ENCODE results near the gene SMIM24. TPM values are rescaled to one million over a fixed set of nuclear protein-coding genes. Genes with fewer than 3 reads are reported as not detected.
"Not testable (repeated sequence)": the region's sequence is repeated elsewhere in the genome, so short reads cannot be mapped to it uniquely, and the experiment has no call there.

The SMIM24 gene
- polyA plus RNA-seq, 4 donors: 270 to 1,947 (median 1,286) TPM

GRCh38 chr19:3433313-3433712 lies 47.0 kb downstream of the SMIM24 start:
- peaks cover 0 to 36% (median 2%) of the 10 kb centered on the region in 3 donors for H3K36me3 ChIP-seq (ENCODE audit: control insufficient read depth in 3 of 3, insufficient read depth in 2 of 3, low read depth in 1 of 3, low read length in 3 of 3)
- H3K9me3 ChIP-seq (ENCODE audit: control insufficient read depth in 2 of 2, insufficient read depth in 1 of 2, low read depth in 1 of 2, low read length in 1 of 2): no peaks in the 10 kb centered on the region
- H3K27ac ChIP-seq (ENCODE audit: low read depth in 1 of 3, low read length in 2 of 3): peak overlapping the region in 1 of 3 donors; percentile 96
- DNase-seq: no peak
- no peaks in the 10 kb centered on the region for H3K27me3 ChIP-seq (ENCODE audit: control insufficient read depth in 3 of 3, insufficient read depth in 3 of 3, low read length in 3 of 3)
- no peak for FAIRE-seq
- 86 to 92% (median 87%) methylated on average over 11 to 12 of the region's 12 CpGs for WGBS, 3 donors
- H3K4me3 ChIP-seq (ENCODE audit: low read depth in 1 of 3, low read length in 3 of 3): no peak overlapping the region
- peaks cover 2 to 5% (median 3%) of the 10 kb centered on the region in 3 donors for H3K4me1 ChIP-seq (ENCODE audit: control insufficient read depth in 3 of 3, insufficient read depth in 2 of 3, low read depth in 1 of 3, low read length in 2 of 3)

GRCh38 chr19:3431760-3432397 lies 48.4 kb downstream of the SMIM24 start:
- no peaks in the 10 kb centered on the region for H3K27me3 ChIP-seq (ENCODE audit: control insufficient read depth in 3 of 3, insufficient read depth in 3 of 3, low read length in 3 of 3)
- FAIRE-seq: no peak
- no peaks in the 10 kb centered on the region for H3K9me3 ChIP-seq (ENCODE audit: control insufficient read depth in 2 of 2, insufficient read depth in 1 of 2, low read depth in 1 of 2, low read length in 1 of 2)
- peaks cover 0 to 36% (median 2%) of the 10 kb centered on the region in 3 donors for H3K36me3 ChIP-seq (ENCODE audit: control insufficient read depth in 3 of 3, insufficient read depth in 2 of 3, low read depth in 1 of 3, low read length in 3 of 3)
- peaks cover 2 to 5% (median 3%) of the 10 kb centered on the region in 3 donors for H3K4me1 ChIP-seq (ENCODE audit: control insufficient read depth in 3 of 3, insufficient read depth in 2 of 3, low read depth in 1 of 3, low read length in 2 of 3)
- H3K27ac ChIP-seq (ENCODE audit: low read depth in 1 of 3, low read length in 2 of 3): peak overlapping the region in 1 of 3 donors; percentile 58
- WGBS, 3 donors: 88 to 89% (median 88%) methylated on average over 18 of the region's 18 CpGs
- no peak for DNase-seq
- no peak overlapping the region for H3K4me3 ChIP-seq (ENCODE audit: low read depth in 1 of 3, low read length in 3 of 3)

- not testable (repeated sequence) for DNase-seq; H3K27me3 ChIP-seq (ENCODE audit: control insufficient read depth in 3 of 3, insufficient read depth in 3 of 3, low read length in 3 of 3); H3K9me3 ChIP-seq (ENCODE audit: control insufficient read depth in 2 of 2, insufficient read depth in 1 of 2, low read depth in 1 of 2, low read length in 1 of 2); H3K4me3 ChIP-seq (ENCODE audit: low read depth in 1 of 3, low read length in 3 of 3); FAIRE-seq; H3K4me1 ChIP-seq (ENCODE audit: control insufficient read depth in 3 of 3, insufficient read depth in 2 of 3, low read depth in 1 of 3, low read length in 2 of 3)
- 75 to 89% (median 86%) methylated on average over 5 of the region's 5 CpGs for WGBS, 3 donors
- Histone ChIP-seq H3K27ac (ENCODE audit: low read depth in 1 of 3, low read length in 2 of 3) (peak overlapping the region in 1 of 3 donors; percentile 47), H3K36me3 (ENCODE audit: control insufficient read depth in 3 of 3, insufficient read depth in 2 of 3, low read depth in 1 of 3, low read length in 3 of 3) (peaks cover 0 to 38% (median 2%) of the 10 kb centered on the region in 3 donors)
Observed at GRCh38 chr19:3430366-3430680, 50.0 kb downstream of the SMIM24 start.

- Histone ChIP-seq H3K4me1 (ENCODE audit: control insufficient read depth in 3 of 3, insufficient read depth in 2 of 3, low read depth in 1 of 3, low read length in 2 of 3) (no peaks in the 10 kb centered on the region), H3K27ac (ENCODE audit: low read depth in 1 of 3, low read length in 2 of 3) (no peak overlapping the region), H3K27me3 (ENCODE audit: control insufficient read depth in 3 of 3, insufficient read depth in 3 of 3, low read length in 3 of 3) (no peaks in the 10 kb centered on the region), H3K9me3 (ENCODE audit: control insufficient read depth in 2 of 2, insufficient read depth in 1 of 2, low read depth in 1 of 2, low read length in 1 of 2) (no peaks in the 10 kb centered on the region), H3K4me3 (ENCODE audit: low read depth in 1 of 3, low read length in 3 of 3) (no peak overlapping the region), H3K36me3 (ENCODE audit: control insufficient read depth in 3 of 3, insufficient read depth in 2 of 3, low read depth in 1 of 3, low read length in 3 of 3) (peaks cover 0 to 13% (median 0%) of the 10 kb centered on the region in 3 donors)
- FAIRE-seq: no peak
- no peak for DNase-seq
- 91 to 98% (median 94%) methylated on average over 7 to 9 of the region's 9 CpGs for WGBS, 3 donors
Observed at GRCh38 chr19:3426433-3426832, 53.9 kb downstream of the SMIM24 start.

Other genes with a start within 250 kb of the SMIM24 start
- gene NFIC, start 113.9 kb downstream of the SMIM24 start, polyA plus RNA-seq: 10 to 100 TPM in 2 of 4 donors, 1 to 10 TPM in 2; 4.5 to 37.9 (median 8.2) TPM
- gene SMIM44, start 2.9 kb upstream of the SMIM24 start, polyA plus RNA-seq: under 1 TPM in 2 of 4 donors, not detected in 2; 0.49 to 0.63 TPM
- gene DOHH, start 20.1 kb upstream of the SMIM24 start, polyA plus RNA-seq: 10 to 100 TPM in 2 of 4 donors, 1 to 10 TPM in 2; 5.4 to 18.4 (median 8.4) TPM
- 10 to 100 TPM; 29.5 to 39.0 (median 32.6) TPM for gene FZR1, start 25.8 kb upstream of the SMIM24 start, polyA plus RNA-seq
- 1 to 10 TPM in 2 of 4 donors, under 1 TPM in 1, not detected in 1; 0.73 to 3.3 (median 1.3) TPM for gene TEKTIP1, start 58.6 kb upstream of the SMIM24 start, polyA plus RNA-seq
- 10 to 100 TPM; 10.3 to 52.4 (median 22.0) TPM for gene MFSD12, start 77.1 kb upstream of the SMIM24 start, polyA plus RNA-seq
- 10 to 100 TPM; 66.3 to 82.1 (median 72.5) TPM for gene HMG20B, start 92.4 kb upstream of the SMIM24 start, polyA plus RNA-seq
- 1 to 10 TPM in 1 of 4 donors, under 1 TPM in 2, not detected in 1; 0.54 to 1.1 (median 0.62) TPM for gene GIPC3, start 105.0 kb upstream of the SMIM24 start, polyA plus RNA-seq
- gene TBXA2R, start 126.3 kb upstream of the SMIM24 start, polyA plus RNA-seq: 1 to 10 TPM in 2 of 4 donors, not detected in 2; 1.2 to 2.1 TPM
- 10 to 100 TPM; 11.9 to 16.9 (median 14.7) TPM for gene CACTIN, start 146.3 kb upstream of the SMIM24 start, polyA plus RNA-seq
- 10 to 100 TPM in 3 of 4 donors, 1 to 10 TPM in 1; 7.3 to 19.5 (median 13.5) TPM for gene PIP5K1C, start 219.9 kb upstream of the SMIM24 start, polyA plus RNA-seq
- gene TJP3, start 227.9 kb upstream of the SMIM24 start, polyA plus RNA-seq: 100 to 1,000 TPM in 2 of 4 donors, 10 to 100 TPM in 2; 74.5 to 385 (median 188) TPM